CD4-positive, alpha-beta T cell (primary cell): ENCODE measurements around the gene SMAD3. TPM values are rescaled to one million over a fixed set of nuclear protein-coding genes. Genes with fewer than 3 reads are reported as not detected.

Source experiments
- ATAC-seq: fragments of 200-7000 bp; cut with Tn5 transposase; one replicate; pipeline ENCODE4 v1.10.0; 2022; ENCODE audit warnings: mild to moderate bottlenecking; ENCODE audit not compliant: poor library complexity
- CTCF ChIA-PET: fragments of 350-600 bp; sonication (Branson Sonifier 250); formaldehyde crosslinking; loops from one replicate; lab custom pipeline; 2021; ENCODE audit warnings: antibody characterized with exemption, inconsistent platforms; lab: Charles Lee
- POLR2A ChIA-PET: fragments of 350-600 bp; sonication (Branson Sonifier 250); formaldehyde crosslinking; loops from one replicate; lab custom pipeline; 2021; ENCODE audit warnings: antibody characterized with exemption, inconsistent platforms; lab: Charles Lee
- DNase-seq, 14 experiments: peaks; one replicate each; pipeline ENCODE4 v3.0.0-alpha.2; 2013 to 2020; ENCODE audit warnings: mixed read lengths in 2 of 14
- H3K27ac ChIP-seq, 2 donors: one replicate each; pipeline versions ENCODE4 v1.5.1 to v1.7.0; 2013; ENCODE audit warnings: low read length in 2 of 2, low read depth in 1 of 2, mild to moderate bottlenecking in 1 of 2
- H3K27me3 ChIP-seq, 2 experiments: 1 replicate in 1 of 2; 2 replicates in 1 of 2; pipeline versions ENCODE4 v1.6.1 to v1.7.0; 2013; ENCODE audit warnings: low read length in 2 of 2, control low read depth in 1 of 2, mild to moderate bottlenecking in 1 of 2, moderate library complexity in 1 of 2; ENCODE audit not compliant: insufficient read depth in 2 of 2, control insufficient read depth in 1 of 2
- H3K36me3 ChIP-seq: one replicate; pipeline ENCODE4 v1.6.1; 2013; ENCODE audit warnings: low read length, control low read depth; ENCODE audit not compliant: insufficient read depth
- H3K4me1 ChIP-seq: one replicate; pipeline ENCODE4 v1.6.1; 2013; ENCODE audit warnings: low read length, control low read depth; ENCODE audit not compliant: insufficient read depth
- H3K4me3 ChIP-seq: one replicate; pipeline ENCODE4 v1.5.1; 2013; ENCODE audit warnings: mild to moderate bottlenecking, low read length, moderate library complexity
- H3K9me3 ChIP-seq, 2 experiments: 1 replicate in 1 of 2; 2 replicates in 1 of 2; pipeline versions ENCODE4 v1.6.1 to v1.7.0; 2013; ENCODE audit warnings: low read length in 2 of 2, mild to moderate bottlenecking in 2 of 2, control low read depth in 1 of 2, moderate library complexity in 1 of 2; ENCODE audit not compliant: control insufficient read depth in 1 of 2, insufficient read depth in 1 of 2
- H3K27ac Mint-ChIP-seq: one replicate; pipeline ENCODE4 v1.8.0; 2020; ENCODE audit warnings: mixed read lengths
- H3K27me3 Mint-ChIP-seq: one replicate; pipeline ENCODE4 v1.8.0; 2021; ENCODE audit warnings: mixed read lengths
- H3K36me3 Mint-ChIP-seq: one replicate; pipeline ENCODE4 v1.8.0; 2021; ENCODE audit warnings: low read depth, mixed read lengths
- H3K4me1 Mint-ChIP-seq: one replicate; pipeline ENCODE4 v1.8.0; 2021; ENCODE audit warnings: low read depth, mixed read lengths
- H3K4me3 Mint-ChIP-seq: one replicate; pipeline ENCODE4 v1.8.0; 2020; ENCODE audit warnings: mild to moderate bottlenecking, mixed read lengths
- H3K9me3 Mint-ChIP-seq: one replicate; pipeline ENCODE4 v1.8.0; 2020; ENCODE audit warnings: mixed read lengths
- CTCF ChIP-seq: fragments of 200-600 bp; IDR thresholded peaks from one replicate; pipeline ENCODE4 v1.8.0; 2022; ENCODE audit warnings: antibody characterized with exemption, mild to moderate bottlenecking
- intact Hi-C, 2 experiments: fragments of 100-400 bp; cut with DNase I in 1 of 2; cut with micrococcal nuclease in 1 of 2; formaldehyde crosslinking; loops; one replicate each; pipeline versions ENCODE4 v1.15.1 to v1.9.0; 2023 to 2025; cut with DNase I, micrococcal nuclease
- total RNA-seq, 174 experiments: library from RNA in 2 of 174; stranded (reverse) in 2 of 174; gene quantifications; one replicate each; pipeline ENCODE4 v1.2.3 and lab custom pipeline; 2021 to 2026

Gene SMAD3
- total RNA-seq, 2 experiments from 2014 or later: 30.0 to 31.0 TPM

DNA sequence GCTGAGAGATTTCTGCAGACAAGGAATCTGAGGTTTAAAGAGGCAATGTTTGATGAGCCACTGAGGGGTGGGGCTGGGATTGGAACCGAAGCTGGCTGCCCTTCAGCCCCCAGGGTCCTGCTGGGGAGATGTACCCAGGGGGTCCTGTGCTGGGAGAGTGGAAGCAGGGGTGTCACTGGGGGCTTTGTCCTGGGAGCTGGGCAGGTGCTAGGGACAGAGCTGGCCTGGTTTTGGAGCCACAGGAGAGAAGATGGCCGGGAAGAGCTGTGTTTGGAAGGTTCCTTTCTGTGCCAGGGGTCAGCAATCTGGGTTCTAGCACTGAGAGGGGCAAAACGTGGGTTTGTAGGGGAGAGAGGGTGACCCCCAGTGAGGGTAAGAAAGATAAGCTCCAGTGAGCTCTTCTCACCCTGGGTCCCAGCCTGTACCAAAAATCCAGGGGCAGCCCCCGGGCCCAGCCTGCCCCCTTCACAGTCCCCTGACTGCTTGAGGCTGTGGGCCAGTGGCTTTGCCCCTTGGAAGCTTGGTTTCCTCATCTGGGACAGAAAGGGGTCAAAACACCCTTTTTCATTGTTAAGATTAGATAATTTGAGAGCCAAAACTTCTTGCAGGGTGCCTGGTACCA, 69.6 kb downstream of the SMAD3 start:
- peaks cover 92% of the 10 kb centered on the region for H3K4me1 Mint-ChIP-seq
- CTCF ChIA-PET: interaction anchor here (0.9 to 1.9 kb wide), 7 partner anchors 9 to 54 kb away, joined by 3 to 7 read pairs (median 3); no protein-coding TSS in a partner anchor
- TF ChIP-seq CTCF: no peak
- no peaks in the 10 kb centered on the region for H3K27me3 ChIP-seq
- POLR2A ChIA-PET: interaction anchor here (0.7 to 3.1 kb wide), 9 partner anchors 8 to 96 kb away, joined by 3 to 19 read pairs (median 4); partner anchors contain the start of gene SMAD3
- no peaks in the 10 kb centered on the region for H3K27me3 Mint-ChIP-seq
- H3K4me3 Mint-ChIP-seq: peak overlapping the region; percentile 79
- H3K9me3 ChIP-seq: no peaks in the 10 kb centered on the region
- intact Hi-C loops: loop anchor here (1.0 to 5.0 kb wide), 5 partner anchors 14 to 68 kb away; partner anchors contain the start of gene SMAD3 (in 2 of the 2)
- H3K4me3 ChIP-seq: peak overlapping the region; percentile 37
- H3K27ac Mint-ChIP-seq: peak overlapping the region; percentile 96
- H3K36me3 ChIP-seq: no peaks in the 10 kb centered on the region
- no peak for DNase-seq
- no peaks in the 10 kb centered on the region for H3K36me3 Mint-ChIP-seq
- ATAC-seq: no peak
- H3K27ac ChIP-seq: peak overlapping the region; percentile 81 to 91
- peaks cover 96% of the 10 kb centered on the region for H3K4me1 ChIP-seq
- no peaks in the 10 kb centered on the region for H3K9me3 Mint-ChIP-seq

- Mint-ChIP-seq H3K36me3 (no peaks in the 10 kb centered on the region), H3K4me1 (peaks cover 93% of the 10 kb centered on the region), H3K9me3 (no peaks in the 10 kb centered on the region), H3K4me3 (peak overlapping the region; percentile 30), H3K27me3 (no peaks in the 10 kb centered on the region), H3K27ac (peak overlapping the region; percentile 96)
- Histone ChIP-seq H3K27ac (peak overlapping the region; percentile 81 to 91), H3K9me3 (no peaks in the 10 kb centered on the region), H3K36me3 (no peaks in the 10 kb centered on the region), H3K4me1 (peaks cover 96% of the 10 kb centered on the region), H3K4me3 (no peak overlapping the region), H3K27me3 (no peaks in the 10 kb centered on the region)
- TF ChIP-seq CTCF: no peak
- ATAC-seq (no peak), DNase-seq (no peak)
- CTCF ChIA-PET: interaction anchor here (1.2 to 1.9 kb wide), 2 partner anchors 12 to 19 kb away, joined by 3 to 6 read pairs; no protein-coding TSS in a partner anchor
- intact Hi-C loops: loop anchor here in 1 of 2 experiments (2.0 kb wide), 1 partner anchor 31 kb away; no protein-coding TSS in a partner anchor
- POLR2A ChIA-PET: interaction anchor here (1.1 to 3.1 kb wide), 5 partner anchors 9 to 69 kb away, joined by 4 to 19 read pairs (median 14); partner anchors contain the start of gene SMAD3
Observed at GRCh38 chr15:67135494-67135893, 70.1 kb downstream of the SMAD3 start.

GRCh38 chr15:67136802-67137201, 71.4 kb downstream of the SMAD3 start:
- DNase-seq (no peak), ATAC-seq (no peak)
- Histone ChIP-seq H3K36me3 (no peaks in the 10 kb centered on the region), H3K4me3 (no peak overlapping the region), H3K4me1 (peaks cover 96% of the 10 kb centered on the region), H3K9me3 (no peaks in the 10 kb centered on the region), H3K27ac (peak overlapping the region in 1 of 2 donors; percentile 57), H3K27me3 (no peaks in the 10 kb centered on the region)
- CTCF ChIA-PET: interaction anchor here (0.7 kb wide), 1 partner anchor 91 kb away, joined by 3 read pairs; no protein-coding TSS in a partner anchor
- peaks cover 3% of the 10 kb centered on the region for H3K36me3 Mint-ChIP-seq
- POLR2A ChIA-PET: interaction anchor here (0.8 to 1.4 kb wide), 2 partner anchors 18 to 68 kb away, joined by 3 to 4 read pairs; no protein-coding TSS in a partner anchor
- H3K27me3 Mint-ChIP-seq: no peaks in the 10 kb centered on the region
- TF ChIP-seq CTCF: no peak
- intact Hi-C loops: no loop called here
- peaks cover 92% of the 10 kb centered on the region for H3K4me1 Mint-ChIP-seq
- H3K9me3 Mint-ChIP-seq: no peaks in the 10 kb centered on the region
- peak overlapping the region; percentile 18 for H3K4me3 Mint-ChIP-seq
- peak overlapping the region; percentile 96 for H3K27ac Mint-ChIP-seq
